ENCODE measurements around the gene FREM2.

FREM2 gene

DNA sequence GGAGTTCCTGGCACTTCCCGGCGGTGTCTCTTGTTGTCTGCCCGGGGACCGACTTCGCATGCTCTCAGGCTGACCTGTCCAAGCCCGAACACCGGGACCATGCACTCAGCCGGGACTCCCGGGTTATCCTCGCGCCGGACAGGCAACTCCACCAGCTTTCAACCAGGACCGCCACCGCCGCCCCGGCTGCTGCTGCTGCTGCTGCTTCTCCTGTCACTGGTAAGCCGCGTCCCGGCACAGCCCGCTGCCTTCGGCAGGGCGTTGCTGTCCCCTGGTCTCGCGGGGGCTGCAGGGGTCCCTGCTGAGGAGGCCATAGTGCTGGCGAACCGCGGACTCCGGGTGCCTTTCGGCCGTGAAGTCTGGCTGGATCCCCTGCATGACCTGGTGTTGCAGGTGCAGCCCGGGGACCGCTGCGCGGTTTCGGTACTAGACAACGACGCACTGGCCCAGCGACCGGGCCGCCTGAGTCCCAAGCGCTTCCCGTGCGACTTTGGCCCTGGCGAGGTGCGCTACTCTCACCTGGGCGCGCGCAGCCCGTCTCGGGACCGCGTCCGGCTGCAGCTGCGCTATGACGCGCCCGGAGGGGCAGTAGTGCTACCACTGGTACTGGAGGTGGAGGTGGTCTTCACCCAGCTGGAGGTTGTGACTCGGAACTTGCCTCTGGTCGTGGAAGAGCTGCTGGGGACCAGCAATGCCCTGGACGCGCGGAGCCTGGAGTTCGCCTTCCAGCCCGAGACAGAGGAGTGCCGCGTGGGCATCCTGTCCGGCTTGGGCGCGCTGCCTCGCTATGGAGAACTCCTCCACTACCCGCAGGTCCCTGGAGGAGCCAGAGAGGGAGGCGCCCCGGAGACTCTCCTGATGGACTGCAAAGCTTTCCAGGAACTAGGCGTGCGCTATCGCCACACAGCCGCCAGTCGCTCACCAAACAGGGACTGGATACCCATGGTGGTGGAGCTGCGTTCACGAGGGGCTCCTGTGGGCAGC lies 661 bp downstream of the FREM2 start:
- DNase-seq (ENCODE audit: low read depth in 2 of 2), result no peak

DNA sequence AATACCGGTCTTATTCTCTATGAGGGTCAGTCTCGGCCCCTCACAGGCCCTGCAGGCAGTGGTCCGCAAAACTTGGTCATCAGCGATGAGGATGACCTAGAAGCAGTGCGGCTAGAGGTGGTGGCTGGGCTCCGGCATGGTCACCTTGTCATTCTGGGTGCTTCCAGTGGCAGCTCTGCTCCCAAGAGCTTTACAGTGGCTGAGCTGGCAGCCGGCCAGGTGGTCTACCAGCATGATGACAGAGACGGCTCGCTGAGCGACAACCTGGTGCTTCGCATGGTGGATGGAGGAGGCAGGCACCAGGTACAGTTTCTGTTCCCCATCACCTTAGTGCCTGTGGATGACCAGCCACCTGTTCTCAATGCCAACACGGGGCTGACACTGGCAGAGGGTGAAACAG lies 1.8 kb downstream of the FREM2 start:
- DNase-seq (ENCODE audit: low read depth in 2 of 2), result no peak

DNA sequence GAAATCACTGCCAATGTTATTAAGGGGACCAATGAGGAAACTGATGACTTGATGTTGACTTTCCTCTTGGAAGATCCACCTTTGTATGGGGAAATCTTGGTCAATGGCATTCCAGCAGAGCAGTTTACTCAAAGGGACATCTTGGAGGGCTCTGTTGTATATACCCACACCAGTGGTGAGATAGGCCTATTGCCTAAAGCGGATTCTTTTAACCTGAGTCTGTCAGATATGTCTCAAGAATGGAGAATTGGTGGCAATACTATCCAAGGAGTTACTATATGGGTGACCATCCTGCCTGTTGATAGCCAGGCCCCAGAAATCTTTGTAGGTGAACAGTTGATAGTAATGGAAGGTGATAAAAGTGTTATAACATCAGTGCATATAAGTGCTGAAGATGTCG lies 3.4 kb downstream of the FREM2 start:
- DNase-seq (ENCODE audit: low read depth in 2 of 2), result no peak

DNA sequence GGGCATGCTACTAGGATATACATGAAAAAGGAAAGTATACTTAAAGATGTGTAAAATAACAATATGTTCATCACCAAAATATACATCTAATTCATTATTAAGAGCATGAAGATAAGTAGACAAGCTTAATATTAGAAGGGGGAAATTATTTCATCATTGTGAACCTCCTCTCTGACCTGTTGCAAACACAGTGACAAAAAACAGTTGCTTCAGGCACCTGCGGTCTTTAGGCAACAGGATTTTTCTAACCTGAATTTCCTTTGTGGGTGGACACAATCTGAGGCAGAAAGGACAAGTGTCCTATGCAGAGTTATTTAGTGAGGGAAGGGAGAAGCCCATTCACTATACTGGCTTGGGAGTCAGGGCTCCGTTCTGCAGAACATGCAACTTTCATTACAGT lies 6.3 kb downstream of the FREM2 start:
- DNase-seq (ENCODE audit: low read depth in 2 of 2), result no peak

DNA sequence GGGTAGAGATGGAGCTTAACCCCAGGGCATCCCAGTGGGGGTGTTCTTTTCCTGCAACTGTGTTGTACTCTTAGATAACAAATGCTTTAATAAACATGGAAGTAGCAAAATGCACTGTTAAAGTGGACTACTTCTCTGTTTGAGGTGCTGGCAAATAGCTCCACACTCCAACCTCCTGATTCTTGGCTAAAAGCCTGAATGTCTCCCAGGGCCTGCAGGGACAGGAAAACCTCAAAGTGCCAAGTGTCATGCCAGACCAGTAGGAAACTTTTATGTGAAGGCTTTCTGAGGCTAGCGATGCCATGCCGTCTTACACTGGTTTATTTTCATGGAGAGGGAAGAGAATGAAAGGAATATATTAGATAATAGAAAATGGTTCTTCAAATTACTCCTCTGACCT lies 6.8 kb downstream of the FREM2 start:
- DNase-seq (ENCODE audit: low read depth in 2 of 2), result no peak

DNA sequence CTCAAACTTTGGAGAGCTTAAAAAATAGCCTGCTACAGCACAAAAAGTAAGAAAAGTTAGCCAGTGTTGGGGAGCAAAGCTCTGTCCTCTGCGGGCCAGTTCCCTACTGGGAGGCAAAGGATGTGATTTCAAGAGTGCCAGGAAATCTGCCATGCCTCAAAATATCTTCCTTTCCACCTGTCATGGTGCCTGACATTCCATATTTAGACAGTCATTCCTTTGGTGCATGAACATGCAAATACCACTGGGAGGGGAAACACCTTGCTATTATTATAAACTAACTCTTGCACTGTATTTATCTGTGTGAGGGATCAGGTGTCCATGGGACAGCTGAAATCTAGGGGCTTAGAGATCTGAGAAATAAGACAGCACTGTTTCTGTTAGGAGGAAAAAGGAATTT lies 10.3 kb downstream of the FREM2 start:
- no peak for DNase-seq (ENCODE audit: low read depth in 2 of 2)

DNA sequence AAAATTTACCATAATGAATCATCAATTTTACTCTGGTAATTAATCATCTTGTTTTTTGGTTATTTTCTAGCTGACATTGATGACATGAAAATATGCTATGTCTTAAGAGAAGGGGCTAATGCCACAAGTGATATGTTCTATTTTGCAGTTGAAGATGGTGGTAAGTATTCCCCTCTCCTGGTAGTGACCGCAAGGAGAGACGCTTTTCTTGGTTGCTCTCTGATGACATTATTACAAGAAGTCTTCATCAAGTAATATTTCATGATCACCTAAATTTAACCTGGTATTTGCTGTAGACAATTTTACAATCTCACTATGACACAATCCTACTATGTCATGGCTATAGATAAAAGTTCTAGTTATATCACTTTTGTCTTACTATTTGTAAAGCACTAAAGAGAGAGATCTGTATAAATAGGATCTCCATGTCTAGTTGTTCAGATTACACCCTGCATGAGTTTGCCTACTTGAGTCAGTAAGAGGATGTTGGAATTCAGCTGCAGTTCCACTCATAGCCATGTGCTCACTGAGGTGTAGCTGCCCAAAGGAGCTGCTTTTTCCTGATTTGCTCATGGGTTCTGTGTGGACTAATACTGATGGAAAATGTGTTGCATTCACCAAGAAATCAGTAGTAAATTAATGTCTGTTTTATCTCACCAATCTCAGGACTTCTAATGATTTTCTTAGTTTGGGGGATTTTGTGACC lies 10.9 kb downstream of the FREM2 start:
- DNase-seq (ENCODE audit: low read depth in 2 of 2), result no peak

DNA sequence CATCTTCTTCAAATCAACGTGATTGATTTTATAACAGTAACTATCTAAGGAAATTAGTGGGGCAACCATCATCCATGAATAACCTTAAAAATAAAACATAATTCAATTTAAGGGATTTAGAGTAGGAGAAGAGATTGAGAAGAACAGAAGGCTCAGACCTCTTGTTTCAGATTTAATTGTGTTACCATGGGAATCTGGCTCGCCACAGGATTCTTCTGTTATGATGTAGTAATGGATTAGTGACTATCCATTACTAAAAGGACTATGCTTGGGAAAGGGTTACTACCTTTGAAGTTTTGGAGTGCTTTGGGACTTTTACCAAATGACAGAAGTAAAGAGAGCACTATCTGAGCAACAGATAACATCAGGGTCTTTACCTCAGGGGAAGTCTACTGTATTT lies 13.2 kb downstream of the FREM2 start:
- DNase-seq (ENCODE audit: low read depth in 2 of 2), result no peak

DNA sequence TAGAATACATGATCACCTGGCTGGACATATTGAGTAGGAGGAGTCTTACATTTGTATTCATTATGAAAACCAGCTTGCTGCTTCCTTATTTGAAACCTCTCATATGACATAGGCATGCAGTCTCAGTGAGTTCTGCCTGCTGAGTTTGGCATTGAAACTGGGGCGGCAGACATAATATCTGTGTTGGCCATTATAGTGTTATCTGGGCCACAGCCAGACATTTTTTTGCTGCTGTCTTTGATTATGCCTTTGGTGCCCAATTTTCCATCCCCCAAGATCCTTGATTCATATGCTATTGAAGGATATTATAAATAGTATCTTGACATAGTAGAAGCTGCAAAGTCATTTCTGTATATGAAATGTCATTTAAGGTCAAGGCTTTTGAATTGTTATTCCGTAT lies 15.8 kb downstream of the FREM2 start:
- DNase-seq (ENCODE audit: low read depth in 2 of 2), result no peak

DNA sequence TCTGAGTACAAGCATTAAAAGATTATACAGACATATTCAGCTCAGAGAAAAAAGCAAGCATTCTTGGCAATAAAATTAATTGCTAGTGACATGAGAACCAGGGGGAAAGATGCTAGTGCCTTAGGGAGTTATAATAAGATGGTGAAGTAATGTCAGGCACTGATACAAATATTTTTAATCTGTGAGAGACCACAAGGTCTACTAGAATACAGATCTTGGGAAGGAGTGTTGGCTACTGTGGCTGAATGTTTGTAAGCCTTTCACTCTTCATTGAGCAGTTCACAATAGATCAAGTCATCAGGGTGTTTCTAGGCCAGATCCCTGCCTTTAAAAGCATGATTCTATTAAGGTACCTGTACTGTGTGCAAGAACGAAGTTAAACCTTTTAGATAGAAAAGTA lies 16.4 kb downstream of the FREM2 start:
- DNase-seq (ENCODE audit: low read depth in 2 of 2), result no peak

DNA sequence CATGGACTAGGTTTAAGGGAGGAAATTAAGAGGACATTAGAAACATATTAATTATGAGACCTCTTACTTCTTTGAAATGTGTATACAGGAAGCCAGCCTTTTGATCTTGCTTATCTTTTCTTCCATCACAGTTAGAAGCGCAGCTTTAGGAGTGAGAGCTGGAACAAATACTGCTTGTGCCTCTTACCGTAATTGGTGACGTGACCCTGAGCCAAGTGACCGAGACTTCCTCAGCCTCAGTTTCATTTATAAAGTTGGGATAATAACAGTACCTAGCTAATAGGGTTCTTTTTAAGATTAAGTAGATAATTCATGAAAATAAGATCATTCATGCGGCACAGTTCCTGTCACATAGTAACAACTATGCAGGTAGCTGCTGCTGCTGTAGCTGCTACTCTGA lies 18.5 kb downstream of the FREM2 start:
- DNase-seq (ENCODE audit: low read depth in 2 of 2), result no peak

DNA sequence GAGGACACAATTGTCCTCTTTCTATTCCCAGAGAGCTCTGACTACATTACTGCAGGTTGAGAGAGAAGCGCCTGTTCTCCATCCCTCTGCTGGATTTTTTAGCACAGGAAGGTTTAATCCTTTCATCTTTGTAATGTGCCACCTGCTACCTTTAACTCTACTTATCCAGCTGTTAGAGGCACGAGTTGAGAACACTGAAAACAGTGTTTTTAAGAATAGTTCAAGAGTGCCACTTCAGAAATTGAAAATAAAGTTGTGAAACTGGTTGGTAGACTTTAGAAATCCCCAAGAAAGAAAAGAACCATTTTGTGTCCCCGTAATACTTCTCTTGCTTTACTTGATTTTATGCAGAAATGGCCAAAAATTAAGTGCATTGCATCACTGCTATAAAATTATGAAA lies 20.6 kb downstream of the FREM2 start:
- no peak for DNase-seq (ENCODE audit: low read depth in 2 of 2)

DNA sequence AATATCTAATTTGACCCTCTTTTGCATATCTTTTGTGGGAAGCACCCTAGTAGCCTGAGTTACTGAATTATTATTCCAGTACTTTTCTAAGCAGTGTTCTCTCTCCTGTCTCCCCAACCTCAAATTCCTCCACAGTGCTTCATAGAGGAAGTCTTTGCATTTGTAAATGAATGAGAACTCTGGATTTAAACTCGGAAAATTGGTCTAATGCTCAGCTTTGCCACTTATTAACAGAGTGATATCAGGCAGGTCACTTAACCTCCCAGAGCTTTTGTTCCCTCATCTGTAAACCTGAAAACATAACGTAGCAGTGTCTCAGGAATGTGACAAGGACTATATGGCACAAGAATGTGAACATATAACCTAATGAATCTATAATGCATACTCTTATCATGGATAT lies 26.2 kb downstream of the FREM2 start:
- DNase-seq (ENCODE audit: low read depth in 2 of 2), result no peak

DNA sequence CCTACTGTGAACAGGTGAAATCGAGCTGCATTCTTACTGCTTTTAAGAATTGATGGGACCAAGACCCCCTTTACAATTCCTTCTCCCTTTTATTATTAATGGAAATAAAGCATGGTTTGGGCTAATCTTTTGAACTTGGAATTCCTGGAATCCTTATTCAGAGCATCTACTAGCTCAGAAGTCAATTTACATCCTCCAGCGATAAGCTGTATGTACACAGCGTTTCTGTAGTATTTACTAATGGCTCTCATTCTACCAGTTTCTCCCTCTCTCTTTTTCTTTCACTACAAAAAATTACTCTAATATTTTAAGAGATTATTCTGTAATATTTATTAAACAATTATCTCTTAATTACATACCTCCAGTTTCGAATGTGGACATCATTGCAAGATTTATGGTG lies 31.5 kb downstream of the FREM2 start:
- DNase-seq (ENCODE audit: low read depth in 2 of 2), result no peak

DNA sequence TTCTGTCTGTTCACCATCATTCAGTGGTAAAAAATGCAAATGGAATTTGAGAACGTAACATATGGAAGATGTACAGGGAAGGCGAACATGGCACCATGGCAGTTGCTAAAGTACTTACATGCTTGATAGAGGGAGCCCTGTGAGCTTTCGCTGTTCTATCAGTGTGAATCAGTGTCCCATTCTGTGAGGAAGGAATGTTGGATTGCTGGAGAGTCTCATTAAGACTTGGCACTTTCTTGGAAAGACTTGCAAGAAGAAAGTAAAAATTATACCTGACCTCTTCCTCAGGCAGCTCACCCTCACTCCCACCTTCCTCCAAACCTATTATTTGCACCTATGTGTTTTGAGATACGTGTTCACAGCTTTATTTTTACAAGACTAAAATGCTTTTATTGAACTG lies 43.5 kb downstream of the FREM2 start:
- no peak for DNase-seq (ENCODE audit: low read depth in 2 of 2)

DNA sequence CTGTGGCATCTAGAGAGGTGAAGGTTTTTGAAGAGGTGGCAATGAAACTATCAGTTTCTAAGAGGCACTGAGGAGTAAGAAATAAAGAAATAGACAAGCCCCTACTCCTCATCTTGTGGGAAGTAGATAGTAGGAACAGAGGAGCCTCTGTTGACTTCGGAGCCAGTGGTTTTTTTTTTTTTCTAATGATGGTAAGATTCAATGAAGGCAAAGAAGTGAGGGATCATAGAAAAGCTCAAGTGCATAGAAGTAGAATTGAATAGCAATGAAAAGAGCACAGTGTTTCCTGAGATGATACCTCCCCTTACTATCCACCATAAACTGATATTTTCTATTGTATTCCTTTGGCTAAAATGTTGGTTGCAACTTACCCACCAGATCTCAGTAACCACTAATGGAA lies 46.3 kb downstream of the FREM2 start:
- DNase-seq (ENCODE audit: low read depth in 2 of 2), result no peak

DNA sequence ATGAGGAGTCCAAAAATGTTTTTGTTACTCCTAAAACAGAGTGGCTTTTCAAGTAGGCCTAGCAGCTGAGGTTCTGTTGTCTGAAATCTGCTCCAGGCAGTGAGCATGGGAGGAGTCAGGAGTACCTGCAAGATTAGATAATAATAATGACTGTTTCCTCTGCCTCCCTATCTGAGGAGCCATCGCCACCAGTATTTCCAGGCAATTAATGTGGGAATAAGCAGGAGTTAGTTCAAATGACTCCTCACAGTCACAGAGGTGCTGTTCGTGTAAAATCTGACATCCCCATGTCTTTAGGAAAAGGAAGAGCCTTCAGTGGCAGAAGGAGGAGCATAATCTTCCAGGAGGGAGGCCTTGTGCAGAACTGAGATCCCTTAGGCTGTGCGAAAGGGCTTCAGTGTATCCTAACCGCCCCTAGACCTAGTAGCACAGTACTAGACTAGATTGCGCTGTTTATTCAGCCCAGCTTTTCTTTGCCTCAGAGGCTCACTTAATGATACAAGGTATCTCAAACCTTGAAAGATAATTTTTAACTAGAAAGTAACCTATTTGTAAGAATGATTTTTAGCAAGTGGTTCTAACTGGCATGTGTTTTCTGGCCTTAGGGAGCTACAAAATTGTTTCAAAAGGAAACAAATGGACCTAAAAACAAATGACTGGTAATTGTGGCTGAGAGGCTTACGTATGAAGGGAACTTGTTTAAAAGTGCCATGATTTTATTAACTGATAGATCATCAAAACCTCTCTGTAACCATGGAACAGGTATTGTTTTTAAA lies 49.0 kb downstream of the FREM2 start:
- DNase-seq (ENCODE audit: low read depth in 2 of 2), result no peak

DNA sequence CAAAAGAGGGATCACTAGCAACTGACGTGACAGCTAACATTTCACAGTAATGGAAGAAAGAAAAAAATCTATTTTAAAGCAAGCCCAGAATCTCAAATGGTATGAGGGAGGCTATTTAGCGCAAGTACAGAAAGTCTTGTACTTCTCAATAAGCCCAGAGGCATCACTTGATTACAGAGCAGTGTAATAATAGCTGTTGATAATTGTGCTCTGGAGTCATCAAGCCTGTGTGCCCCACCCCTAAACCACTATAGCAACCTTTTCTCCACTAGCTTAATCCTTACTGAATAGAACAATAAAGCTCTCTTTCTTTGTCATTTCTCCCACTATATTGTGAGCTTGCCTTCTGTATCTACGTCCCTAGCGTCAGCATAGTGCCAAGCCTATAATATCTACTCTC lies 56.6 kb downstream of the FREM2 start:
- DNase-seq (ENCODE audit: low read depth in 2 of 2), result no peak

DNA sequence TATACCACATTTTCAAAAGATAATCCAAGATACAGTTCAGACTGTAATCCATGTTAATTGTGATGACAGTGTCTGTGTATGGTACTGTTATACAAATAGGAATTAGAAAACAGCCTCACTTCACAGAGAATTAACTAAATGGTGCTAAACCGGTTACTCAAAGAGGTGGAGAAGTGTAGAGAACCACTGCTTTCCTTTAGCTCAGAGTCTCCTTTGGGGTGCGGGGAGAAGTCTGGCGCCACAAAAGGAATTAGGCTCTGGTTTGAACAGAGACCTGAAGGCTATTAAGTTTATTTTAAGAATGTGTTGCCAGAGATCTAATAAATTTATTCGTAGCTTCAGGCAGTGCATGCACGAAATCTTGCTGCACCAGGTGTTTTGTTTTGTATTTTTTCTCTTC lies 65.8 kb downstream of the FREM2 start:
- no peak for DNase-seq (ENCODE audit: low read depth in 2 of 2)

DNA sequence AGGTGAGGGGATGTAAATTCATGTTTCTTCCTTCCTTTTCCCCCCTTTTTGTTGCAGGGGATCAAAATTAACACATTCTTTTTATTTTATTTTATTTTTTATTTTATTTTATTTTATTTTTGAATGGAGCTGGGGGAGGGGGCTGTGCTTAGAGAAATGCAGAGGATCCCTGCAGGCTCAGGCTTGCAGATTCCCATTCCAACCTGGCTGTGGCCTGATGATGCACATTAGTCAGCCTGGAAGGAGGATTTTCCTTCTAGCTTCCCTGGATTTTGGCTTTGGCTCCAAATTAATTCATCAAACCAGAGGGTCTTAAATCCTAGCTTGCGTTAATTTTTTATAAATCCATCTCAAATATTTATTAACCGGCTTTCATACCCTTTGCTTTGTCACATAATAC lies 67.0 kb downstream of the FREM2 start:
- no peak for DNase-seq (ENCODE audit: low read depth in 2 of 2)

DNA sequence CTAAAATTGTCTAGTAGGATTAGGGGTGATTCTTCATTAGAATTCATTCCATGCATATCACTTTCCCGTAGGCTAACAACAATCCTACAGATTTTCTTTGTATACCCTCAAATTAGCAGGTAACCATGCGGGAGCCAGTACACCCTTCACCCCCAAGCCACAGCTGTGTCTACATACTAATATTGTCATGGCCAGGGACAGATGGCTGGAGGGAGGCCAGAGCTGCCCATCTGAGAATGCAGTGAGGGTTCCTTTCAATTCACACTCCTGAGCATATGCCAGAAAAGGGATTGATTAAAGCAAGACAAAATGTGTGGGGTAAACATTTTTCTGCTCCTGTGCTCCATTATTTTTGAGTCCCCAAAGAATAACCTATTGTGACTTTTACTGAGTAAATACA lies 68.9 kb downstream of the FREM2 start:
- DNase-seq (ENCODE audit: low read depth in 2 of 2), result no peak

DNA sequence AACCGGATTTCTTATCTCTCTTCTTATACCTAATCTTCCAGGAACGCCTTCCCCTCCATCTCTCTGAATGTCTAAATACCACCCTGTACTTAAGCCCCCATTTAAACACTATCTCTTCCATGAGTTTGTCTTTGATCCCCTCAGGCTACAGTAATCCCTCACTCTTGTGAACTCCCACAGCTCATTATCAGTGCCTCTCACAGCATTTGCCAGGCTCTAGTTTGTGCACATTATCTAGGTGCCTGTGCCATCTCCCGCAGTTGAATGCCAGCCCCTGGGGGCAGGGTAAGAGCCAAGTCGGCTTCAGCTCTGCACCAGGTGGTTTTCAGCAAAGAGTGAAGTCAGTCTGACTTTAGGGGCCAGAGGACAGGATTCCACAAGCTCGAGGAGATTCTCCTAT lies 71.4 kb downstream of the FREM2 start:
- DNase-seq (ENCODE audit: low read depth in 2 of 2), result no peak

DNA sequence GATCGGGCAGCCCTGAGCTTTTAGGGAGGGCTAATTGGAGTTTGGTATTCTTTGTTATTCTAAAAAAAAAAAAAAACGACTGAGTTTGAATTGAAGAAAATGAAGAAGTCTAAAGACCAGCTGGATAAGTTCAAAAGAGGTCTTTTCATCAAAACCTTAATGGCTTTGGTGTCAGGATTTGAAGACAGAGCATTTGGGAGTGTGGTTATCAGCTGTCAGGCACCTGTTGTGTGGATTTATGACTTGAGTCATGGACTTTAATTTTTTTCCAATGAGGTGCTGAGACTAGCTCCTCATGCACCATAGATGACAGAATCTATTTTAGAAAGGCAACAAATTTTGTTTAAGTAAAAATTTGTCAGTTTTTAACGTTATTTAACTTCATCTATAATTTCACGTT lies 72.5 kb downstream of the FREM2 start:
- no peak for DNase-seq (ENCODE audit: low read depth in 2 of 2)

All from activated CD8-positive, alpha-beta memory T cell treated with anti-CD3 and anti-CD28 coated beads for 4 hours (primary cell).